Superior temporal gyrus (tissue), 1 donor: ENCODE data around the gene TMEM39B.
"Not testable (repeated sequence)": the region's sequence is repeated elsewhere in the genome, so short reads cannot be mapped to it uniquely, and the experiment has no call there.

Experiments
- DNase-seq: peaks from one replicate; pipeline ENCODE4 v3.0.0-alpha.2; 2016; ENCODE audit errors: extremely low spot score

Gene TMEM39B

GRCh38 chr1:32072622-32073298 lies at the start of gene TMEM39B:
Gene TMEM39B, plus strand, starts transcription at chr1:32072939. Its CDS starts 109 bp downstream, at chr1:32073048.
- DNase-seq = peak; percentile 94

GRCh38 chr1:32023351-32023750 lies 49.4 kb upstream of the TMEM39B start:
- DNase-seq = no peak

DNA sequence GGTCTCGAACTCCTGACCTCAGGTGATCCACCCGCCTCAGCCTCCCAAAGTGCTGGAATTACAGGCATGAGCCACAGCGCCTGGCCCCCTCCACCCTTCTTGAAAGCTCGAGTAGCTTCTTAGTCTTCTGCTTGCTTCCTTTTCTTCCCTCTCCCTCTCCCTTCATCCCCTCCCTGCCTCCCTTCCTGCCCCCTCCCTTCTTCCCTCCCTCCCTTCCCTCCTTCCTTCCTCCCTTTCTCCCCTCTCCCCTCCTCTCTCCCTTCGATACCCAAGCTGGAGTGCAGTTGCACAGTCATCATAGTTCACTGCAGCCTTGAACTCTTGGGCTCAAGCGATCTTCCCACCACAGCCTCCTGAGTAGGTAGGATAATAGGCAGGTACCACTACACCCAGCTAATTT lies 47.2 kb upstream of the TMEM39B start:
- no peak for DNase-seq

GRCh38 chr1:32028746-32029145 lies 44.0 kb upstream of the TMEM39B start:
- no peak for DNase-seq

- DNase-seq = peak; percentile 34
Observed at GRCh38 chr1:32031578-32032274, 41.0 kb upstream of the TMEM39B start.

GRCh38 chr1:32032275-32032615 lies 40.5 kb upstream of the TMEM39B start:
- DNase-seq = no peak

DNA sequence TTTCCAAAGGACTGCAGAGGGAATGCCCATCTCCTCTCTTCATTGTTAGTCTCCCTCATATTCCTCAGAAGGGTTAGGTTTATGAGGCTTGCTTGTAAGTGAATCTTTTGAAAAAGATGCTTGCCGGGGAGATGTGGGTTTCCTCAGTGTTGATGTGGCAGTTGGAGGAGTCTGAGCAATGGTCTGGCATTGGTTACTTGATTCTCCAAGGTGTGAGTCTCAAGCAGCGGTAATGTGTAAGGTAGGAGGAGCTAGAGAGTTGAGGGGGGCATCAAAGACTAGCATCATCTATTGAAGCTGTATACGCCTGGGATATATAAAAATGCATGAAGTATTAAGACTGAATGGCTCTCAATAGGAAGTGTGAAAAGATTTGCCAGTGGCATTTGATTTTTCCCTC lies 37.6 kb upstream of the TMEM39B start:
- no peak for DNase-seq

GRCh38 chr1:32040711-32041110 lies 32.0 kb upstream of the TMEM39B start:
- peak; percentile 74 for DNase-seq

DNA sequence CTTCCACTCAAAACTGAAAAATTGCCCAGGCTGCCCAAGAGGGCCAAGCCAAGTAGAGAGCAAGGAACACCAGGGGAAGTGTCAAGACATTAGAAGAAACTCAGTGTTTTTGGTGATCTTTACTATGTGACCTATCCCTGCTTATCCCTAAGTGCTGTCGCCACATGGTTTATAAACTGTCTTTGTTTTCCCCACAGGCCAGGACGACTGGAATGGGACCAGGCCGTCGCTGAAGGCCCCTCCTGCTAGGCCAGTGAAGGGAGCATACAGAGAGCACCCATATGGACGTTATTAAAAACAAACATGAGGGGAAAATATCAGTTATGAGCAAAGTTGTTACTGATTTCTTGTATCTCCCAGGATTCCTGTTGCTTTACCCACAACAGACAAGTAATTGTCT lies 30.4 kb upstream of the TMEM39B start:
- DNase-seq = no peak

- no peak for DNase-seq
Observed at GRCh38 chr1:32044234-32044633, 28.5 kb upstream of the TMEM39B start.

DNA sequence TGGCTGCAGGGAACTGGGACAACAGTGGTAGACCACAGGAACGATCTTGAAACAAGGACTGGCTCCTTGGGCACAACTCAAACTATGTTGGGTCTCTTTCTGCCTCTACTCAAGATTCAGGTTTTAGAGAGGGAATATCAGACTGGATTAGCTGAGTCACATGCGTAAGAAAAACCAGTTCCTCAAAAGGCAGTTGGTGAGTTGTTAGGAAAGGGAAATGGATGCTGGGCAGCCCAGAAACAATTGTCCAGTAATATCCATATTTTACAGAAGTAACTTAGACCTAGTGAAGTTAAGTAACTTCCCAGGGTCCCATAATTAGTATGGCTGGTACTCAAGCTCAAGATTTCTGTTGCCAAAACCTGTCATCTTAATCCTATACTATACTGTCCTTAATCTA lies 27.0 kb upstream of the TMEM39B start:
- DNase-seq = no peak

DNA sequence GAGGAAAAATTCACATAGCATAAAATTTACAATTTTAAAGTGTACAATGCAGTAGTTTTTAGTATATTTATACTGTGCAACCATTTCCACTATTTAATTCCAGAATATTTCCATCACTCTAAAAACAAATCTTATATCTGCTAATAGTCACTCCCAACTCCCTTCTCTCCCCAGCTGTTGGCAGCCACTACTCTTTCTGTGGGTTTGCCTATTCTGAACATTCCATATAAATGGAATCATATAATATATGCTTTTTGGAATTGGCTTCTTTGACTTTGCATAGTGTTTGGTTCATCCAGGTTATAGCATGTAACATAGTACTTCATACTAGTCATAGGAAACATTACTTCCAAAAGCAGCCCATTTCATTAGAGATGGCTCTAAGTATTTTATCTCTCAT lies 25.0 kb upstream of the TMEM39B start:
- DNase-seq = no peak

DNA sequence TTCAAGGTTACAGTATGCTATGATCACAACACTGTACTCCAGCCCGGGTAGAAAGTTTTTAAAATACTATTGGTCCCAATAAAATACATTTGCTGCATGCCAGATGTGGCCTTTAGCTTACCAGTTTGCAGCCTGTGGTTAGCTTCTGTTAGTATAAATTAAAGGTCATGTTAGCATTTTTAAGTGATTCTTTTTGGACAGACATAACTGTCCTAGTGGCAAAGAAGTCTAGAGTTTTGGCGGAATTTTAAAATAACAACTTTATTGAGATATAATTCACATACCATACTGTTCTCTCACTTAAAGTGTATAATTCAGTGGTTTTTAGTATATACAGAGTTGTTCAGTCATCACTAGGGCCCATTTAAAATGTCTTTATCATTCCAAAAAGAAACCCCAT lies 24.3 kb upstream of the TMEM39B start:
- DNase-seq = no peak

DNA sequence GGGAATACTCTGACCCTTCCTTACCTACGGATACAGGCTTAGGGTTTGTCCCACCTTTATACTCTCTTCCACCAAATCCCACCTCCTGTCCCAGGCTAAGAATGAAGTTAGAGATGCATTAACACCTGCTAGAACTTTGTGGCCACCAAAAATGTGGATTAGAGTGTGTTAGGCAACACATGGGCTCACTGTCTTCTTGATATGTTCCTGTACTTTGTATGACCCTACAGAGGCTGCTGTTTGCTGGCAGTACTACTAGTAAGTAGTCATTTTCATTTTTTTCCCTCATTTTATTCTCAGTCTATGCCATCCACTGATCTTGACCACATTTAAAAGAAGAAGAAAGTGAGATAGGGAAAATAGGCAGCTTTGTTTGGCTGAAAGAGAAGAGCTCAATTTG lies 21.0 kb upstream of the TMEM39B start:
- no peak for DNase-seq

DNA sequence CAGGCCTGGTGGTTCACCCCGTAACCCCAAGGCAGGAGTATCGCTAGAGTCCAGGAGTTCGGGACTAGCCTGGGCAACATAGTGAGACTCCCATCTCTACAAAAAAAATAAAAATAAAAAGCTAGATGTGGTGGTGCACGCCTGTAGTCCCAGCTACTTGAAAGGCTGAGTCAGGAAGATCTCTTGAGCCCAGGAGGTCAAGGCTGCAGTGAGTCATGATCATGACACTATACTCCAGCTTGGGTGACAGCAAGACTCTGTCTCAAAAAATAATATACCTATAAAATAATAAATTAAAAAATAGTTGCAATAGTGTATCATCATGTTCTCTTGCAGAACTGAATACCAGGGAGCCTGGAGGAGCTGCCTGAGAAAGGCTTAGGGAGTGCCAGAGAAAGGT lies 19.9 kb upstream of the TMEM39B start:
- no peak for DNase-seq

- DNase-seq = no peak
Observed at GRCh38 chr1:32055416-32055815, 17.3 kb upstream of the TMEM39B start.

GRCh38 chr1:32056598-32056997 lies 16.1 kb upstream of the TMEM39B start:
- DNase-seq = no peak

- DNase-seq = no peak
Observed at GRCh38 chr1:32060914-32061313, 11.8 kb upstream of the TMEM39B start.

DNA sequence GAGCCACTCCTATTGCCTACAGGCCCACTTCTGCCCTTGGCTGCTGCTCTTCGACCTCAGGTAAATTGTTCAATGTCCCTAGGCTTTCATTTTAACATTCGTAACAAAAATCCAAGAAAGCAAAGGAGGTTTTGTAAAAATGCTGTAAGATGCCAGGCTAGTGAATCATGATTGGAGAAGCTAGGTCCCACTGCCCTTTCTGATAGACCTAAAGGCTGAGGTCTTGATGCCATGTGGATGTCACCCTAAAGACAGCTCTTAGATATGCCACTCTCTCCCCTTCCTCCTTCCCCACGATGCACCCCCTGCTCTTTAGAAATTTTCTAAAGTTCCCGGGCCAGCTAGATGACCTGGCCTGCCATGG lies 9.9 kb upstream of the TMEM39B start:
- no peak for DNase-seq

DNA sequence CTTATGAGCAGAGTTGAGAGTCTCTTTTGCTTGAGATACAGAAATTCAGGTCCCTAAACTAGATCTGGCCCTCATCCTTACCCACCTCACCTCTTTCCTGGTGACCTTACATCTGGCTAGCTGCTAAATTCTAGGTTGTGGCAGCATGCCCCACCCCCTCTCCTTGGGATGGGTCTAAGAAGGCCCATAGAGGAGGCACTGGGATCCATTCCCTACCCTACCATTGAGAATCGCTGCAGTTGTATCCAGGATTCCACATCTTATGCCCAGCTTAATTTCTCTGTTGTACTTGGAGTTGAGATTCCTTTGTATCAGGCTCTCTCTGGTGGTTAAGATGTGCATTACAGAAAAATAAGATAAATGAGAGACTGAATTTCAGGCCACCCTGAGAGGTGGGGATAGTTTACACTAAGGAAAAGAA lies 9.5 kb upstream of the TMEM39B start:
- peak; percentile 87 for DNase-seq

DNA sequence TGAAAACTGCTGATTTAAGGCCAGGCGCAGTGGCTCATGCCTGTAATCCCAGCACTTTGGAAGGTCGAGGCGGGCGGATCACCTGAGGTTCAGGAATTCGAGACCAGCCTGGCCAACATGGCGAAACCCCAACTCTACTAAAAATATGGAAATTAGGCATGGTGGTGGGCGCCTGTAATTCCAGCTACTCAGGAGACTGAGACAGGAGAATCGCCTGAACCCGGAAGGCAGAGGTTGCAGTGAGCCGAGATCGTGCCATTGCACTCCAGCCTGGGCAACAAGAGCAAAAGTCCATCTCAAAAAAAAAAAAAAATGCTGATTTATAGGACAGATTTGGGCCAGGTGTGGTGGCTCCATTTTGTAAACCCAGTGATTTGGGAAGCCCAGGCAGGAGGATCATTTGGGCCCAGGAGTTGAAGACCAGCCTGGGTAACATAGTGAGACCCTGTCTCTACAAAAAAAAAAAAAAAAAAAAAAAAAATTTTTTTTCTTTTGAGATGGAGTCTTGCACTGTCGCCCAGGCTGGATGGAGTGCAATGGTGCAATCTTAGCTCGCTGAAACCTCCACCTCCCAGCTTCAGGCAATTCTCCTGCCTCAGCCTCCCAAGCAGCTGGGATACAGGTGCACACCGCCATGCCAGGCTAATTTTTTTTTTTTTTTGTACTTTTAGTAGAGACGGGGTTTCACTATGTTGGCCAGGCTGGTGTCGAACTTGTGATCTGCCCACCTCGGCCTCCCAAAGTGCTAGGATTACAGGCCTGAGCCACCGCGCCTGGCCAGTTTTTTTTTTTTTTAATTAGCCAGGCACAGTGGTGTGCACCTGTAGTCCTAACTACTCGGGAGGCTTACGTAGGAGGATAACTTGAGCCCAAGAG lies 6.9 kb upstream of the TMEM39B start:
- not testable (repeated sequence) for DNase-seq

DNA sequence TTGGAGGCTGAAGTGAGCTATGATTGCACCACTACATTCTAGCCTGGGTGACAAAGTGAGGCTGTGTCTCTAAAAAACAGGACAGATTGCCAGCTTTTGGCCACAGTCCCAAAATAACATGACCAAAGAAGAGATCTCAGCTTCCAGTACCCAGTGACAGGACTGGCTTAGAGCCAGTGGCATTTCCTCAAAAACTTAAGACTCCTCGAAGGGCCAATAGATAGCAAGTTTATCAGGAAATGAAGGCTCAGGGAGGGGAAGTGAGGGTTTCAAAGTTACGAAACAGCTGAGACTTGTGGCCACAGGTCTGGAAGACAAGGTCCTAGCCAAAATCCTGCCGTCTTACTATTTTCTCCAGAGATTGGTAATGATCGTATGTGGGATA lies 6.3 kb upstream of the TMEM39B start:
- peak; percentile 62 for DNase-seq
